Dendritic cell treated with granulocyte-macrophage colony-stimulating factor and Interleukin-4, amounts not matched to agents 40 ng/mL and 50 ng/mL, for 4 days (primary cell): ENCODE data around the gene EXD3.

Experiments used
- H3K27ac Mint-ChIP-seq: one replicate; pipeline ENCODE4 v1.8.0; 2022; ENCODE audit warnings: mild to moderate bottlenecking, mixed read lengths
- H3K27me3 Mint-ChIP-seq: one replicate; pipeline ENCODE4 v1.8.0; 2022; ENCODE audit warnings: mild to moderate bottlenecking, mixed read lengths
- H3K36me3 Mint-ChIP-seq: one replicate; pipeline ENCODE4 v1.8.0; 2022; ENCODE audit warnings: low read depth, mixed read lengths
- H3K4me1 Mint-ChIP-seq: one replicate; pipeline ENCODE4 v1.8.0; 2022; ENCODE audit warnings: low read depth, mixed read lengths
- H3K4me3 Mint-ChIP-seq: one replicate; pipeline ENCODE4 v1.8.0; 2022; ENCODE audit warnings: mild to moderate bottlenecking, moderate library complexity, mixed read lengths
- H3K9me3 Mint-ChIP-seq: one replicate; pipeline ENCODE4 v1.8.0; 2022; ENCODE audit warnings: mixed read lengths
- intact Hi-C: fragments of 100-400 bp; cut with micrococcal nuclease; formaldehyde crosslinking; loops from one replicate; pipeline ENCODE4 v1.15.0; 2022

EXD3 gene

DNA sequence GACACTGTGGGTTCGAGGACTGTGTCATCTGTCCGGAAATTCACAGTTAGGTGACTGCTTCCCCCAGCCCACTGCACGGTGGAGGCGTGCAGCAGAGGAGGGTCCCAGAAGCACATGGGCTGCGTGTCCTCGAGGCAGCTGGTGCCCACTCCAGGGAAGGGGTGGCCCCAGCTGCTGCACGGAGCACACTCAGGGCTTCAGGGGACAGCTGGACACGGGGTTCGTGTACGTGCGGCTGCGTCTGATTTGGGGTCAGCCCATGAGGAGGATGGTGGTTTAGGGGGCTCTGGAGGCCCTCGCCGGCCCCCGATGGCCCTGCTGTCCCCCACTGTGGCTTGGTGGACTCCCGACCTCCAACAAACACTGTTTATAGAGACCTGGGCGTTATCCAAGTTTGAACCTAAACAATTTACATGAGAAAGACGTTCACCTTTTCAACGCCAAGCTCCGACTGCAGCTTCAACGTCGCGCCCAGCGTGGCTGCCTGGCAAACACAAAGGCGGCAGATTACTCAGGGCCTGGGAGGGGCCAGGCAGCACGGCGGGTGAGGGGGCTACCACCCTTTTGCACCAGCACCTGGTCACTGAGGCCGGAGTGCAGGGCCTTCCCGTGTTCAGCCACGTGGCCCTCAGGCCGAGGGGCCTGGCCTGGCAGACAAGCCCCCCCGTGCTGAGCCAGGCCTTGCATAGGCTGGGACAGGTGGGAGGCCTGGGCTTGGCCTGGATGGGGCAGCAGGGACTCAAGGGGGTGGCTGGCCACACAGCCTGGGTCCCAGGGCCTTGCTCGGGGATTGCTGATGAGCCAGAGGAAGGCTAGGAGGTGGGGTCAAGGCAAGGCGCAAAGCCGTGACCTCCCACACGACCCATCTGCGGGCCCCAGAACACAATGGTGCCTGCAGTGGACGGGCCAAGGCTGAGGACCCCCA is 55.2 kb downstream of the EXD3 start:
- Mint-ChIP-seq H3K4me1 (peaks cover 10% of the 10 kb centered on the region), H3K27me3 (peaks cover 3% of the 10 kb centered on the region), H3K9me3 (no peaks in the 10 kb centered on the region), H3K4me3 (no peak overlapping the region), H3K36me3 (peaks cover 9% of the 10 kb centered on the region), H3K27ac (no peak overlapping the region)
- intact Hi-C loops, result no loop called here

DNA sequence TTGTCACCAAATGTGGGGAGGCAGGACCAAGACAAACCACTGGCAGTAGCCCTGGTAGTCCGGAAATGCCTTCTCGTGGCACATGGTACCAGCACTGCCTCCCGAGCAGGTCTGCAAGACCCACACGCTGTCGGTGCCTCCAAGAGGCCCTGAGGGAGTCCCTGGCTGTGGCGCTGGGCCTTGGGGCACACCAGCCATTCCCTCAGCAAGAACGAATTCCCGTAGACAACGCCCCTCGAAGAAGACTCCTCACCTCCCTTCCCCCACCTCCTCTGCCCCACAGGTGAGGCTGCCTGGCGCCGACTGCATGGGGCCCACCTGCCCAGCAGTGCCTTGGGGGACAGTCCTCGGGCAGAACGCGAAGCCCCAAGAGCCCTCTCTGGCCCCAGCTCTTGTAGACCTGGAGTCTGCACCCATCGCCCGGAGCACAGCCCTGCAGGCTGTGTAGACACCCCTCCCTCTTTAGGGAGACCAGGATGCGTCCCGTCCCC is 56.0 kb downstream of the EXD3 start:
- no peaks in the 10 kb centered on the region for H3K9me3 Mint-ChIP-seq
- intact Hi-C loops, result no loop called here
- H3K36me3 Mint-ChIP-seq, result peaks cover 7% of the 10 kb centered on the region
- no peak overlapping the region for H3K27ac Mint-ChIP-seq
- no peak overlapping the region for H3K4me3 Mint-ChIP-seq
- H3K27me3 Mint-ChIP-seq, result peaks cover 4% of the 10 kb centered on the region
- peaks cover 10% of the 10 kb centered on the region for H3K4me1 Mint-ChIP-seq

DNA sequence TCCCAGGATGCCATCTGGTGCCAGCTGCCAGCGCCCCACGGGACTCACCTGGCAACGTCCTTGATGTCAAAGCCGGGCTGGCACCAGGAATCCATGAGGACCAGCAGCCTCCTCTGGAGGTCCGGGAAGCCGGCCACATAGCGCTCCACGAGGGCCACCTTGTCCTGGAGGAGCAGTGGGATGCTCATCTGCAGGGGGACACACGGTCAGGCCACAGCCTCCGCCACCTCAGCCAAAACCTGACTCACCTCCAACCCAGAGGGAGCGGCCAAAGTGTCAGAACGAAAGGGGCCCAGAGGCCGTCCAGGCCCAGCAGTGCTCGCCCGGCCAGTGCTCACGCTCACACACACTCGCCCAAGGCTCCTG is 56.5 kb downstream of the EXD3 start:
- Mint-ChIP-seq H3K9me3 (no peaks in the 10 kb centered on the region), H3K27ac (no peak overlapping the region)
- intact Hi-C loops, result no loop called here

DNA sequence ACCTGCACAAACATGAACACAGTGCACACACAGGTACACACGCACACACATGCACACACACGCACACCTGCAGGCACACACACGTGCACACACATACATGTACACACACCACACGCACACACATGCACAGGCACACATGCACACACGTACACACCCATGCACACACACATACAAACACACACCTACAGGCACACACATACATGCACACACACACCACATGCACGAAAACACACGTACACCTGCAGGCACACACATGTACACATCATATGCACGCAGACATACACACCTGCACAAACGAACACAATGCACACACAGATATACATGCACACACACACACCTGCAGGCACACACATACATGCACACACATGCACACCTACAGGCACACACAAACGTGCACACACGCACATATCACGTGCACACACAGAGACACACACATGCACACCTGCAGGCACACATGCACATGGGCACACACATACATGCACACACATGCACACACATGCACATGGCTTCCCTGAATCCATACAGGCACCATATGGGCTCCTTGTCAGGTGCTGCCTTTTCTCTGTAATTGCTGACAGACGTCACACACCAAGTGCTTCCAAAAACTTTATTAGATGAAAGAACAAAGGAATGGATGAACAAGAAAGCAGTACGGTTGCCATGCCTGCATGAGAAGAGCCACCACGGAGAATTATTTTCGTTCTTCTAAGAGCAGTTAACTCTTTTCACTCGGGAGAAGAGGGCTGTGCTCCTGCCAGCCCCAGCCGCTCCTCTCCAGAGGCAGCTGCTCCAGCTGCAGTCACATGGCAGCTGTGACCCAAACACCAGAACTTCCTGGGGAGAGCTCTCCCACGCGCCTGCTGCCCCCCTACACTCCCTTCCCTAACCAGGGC is 57.2 kb downstream of the EXD3 start:
- Mint-ChIP-seq H3K36me3 (peaks cover 7% of the 10 kb centered on the region), H3K9me3 (no peaks in the 10 kb centered on the region), H3K27me3 (peaks cover 4% of the 10 kb centered on the region), H3K4me1 (peaks cover 10% of the 10 kb centered on the region), H3K4me3 (no peak overlapping the region), H3K27ac (no peak overlapping the region)
- intact Hi-C loops, result no loop called here

More for the DNA sequence above, 56.5 kb downstream of the EXD3 start:
- peaks cover 10% of the 10 kb centered on the region for H3K4me1 Mint-ChIP-seq
- H3K27me3 Mint-ChIP-seq, result peaks cover 4% of the 10 kb centered on the region
- peaks cover 7% of the 10 kb centered on the region for H3K36me3 Mint-ChIP-seq
- H3K4me3 Mint-ChIP-seq, result no peak overlapping the region

DNA sequence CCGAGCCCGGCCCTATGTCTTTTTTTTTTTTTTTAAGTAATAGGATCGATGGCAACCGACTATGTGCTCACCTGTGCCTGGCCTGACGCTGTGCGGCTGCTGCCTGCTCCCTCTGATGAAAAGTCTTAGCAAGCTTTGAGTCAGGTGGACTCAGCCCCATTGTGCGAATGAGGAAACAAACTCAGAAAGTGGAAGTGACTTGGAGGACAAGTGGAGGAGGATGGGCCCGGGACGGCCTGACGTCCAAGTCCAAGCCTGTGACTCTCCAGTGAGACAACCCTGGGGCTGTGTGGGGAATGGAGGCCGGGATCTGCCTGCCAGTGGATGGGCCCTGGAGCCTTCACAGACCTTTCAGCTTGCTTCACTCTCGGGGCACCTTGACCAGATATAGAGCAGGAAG is 57.9 kb downstream of the EXD3 start:
- Mint-ChIP-seq H3K27me3 (peaks cover 4% of the 10 kb centered on the region), H3K4me3 (no peak overlapping the region), H3K27ac (no peak overlapping the region), H3K4me1 (peaks cover 10% of the 10 kb centered on the region), H3K9me3 (no peaks in the 10 kb centered on the region), H3K36me3 (peaks cover 7% of the 10 kb centered on the region)
- intact Hi-C loops, result no loop called here

DNA sequence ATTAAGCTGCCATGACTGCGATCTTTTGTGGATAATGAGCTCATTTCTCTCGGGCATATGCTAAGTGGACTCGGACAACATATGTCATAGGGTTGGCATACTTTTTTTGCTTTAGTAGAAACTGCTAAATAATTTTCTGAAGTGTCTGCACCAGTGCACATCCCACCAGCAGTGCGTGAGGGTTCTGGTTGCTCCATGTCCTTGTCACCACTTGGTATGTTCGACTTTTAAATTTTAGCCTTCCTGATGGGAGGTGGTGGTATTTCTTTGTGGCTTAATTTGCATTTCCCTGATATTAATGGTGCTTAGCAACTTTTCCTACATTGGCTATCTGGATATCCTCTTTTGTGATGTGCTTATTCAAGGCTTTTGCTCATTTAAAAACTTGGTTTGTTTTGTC is 63.1 kb downstream of the EXD3 start:
- H3K4me1 Mint-ChIP-seq, result peaks cover 1% of the 10 kb centered on the region
- H3K9me3 Mint-ChIP-seq, result peaks cover 23% of the 10 kb centered on the region
- no peak overlapping the region for H3K4me3 Mint-ChIP-seq
- peaks cover 4% of the 10 kb centered on the region for H3K36me3 Mint-ChIP-seq
- intact Hi-C loops, result loop anchor here (10.0 kb wide), 1 partner anchor 355 kb away; no protein-coding TSS in a partner anchor
- H3K27me3 Mint-ChIP-seq, result peaks cover 4% of the 10 kb centered on the region
- H3K27ac Mint-ChIP-seq, result no peak overlapping the region

DNA sequence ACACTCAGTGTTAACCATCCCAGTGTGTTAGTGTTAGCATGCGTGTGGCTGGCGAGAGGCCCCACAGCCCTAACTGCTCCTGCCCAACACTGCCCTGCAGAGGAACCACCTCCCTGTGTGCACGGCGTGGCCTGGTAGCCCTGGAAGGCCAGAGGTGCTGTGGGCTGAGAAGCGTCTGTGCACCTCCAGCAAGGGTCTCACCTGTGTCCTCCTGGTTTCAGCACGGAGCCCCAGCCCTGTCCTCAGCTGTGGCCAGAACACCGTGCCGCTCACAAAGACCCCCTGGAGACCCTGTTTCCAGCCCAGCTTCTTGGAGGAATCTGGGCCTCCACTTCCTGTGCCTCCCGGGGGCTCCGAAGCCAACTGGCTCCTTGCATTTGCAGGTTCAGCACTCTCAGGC is 64.8 kb downstream of the EXD3 start:
- Mint-ChIP-seq H3K27ac (no peak overlapping the region), H3K9me3 (peaks cover 23% of the 10 kb centered on the region), H3K27me3 (peaks cover 3% of the 10 kb centered on the region), H3K36me3 (peaks cover 4% of the 10 kb centered on the region), H3K4me3 (no peak overlapping the region), H3K4me1 (no peaks in the 10 kb centered on the region)
- intact Hi-C loops, result loop anchor here (10.0 kb wide), 1 partner anchor 357 kb away; no protein-coding TSS in a partner anchor

DNA sequence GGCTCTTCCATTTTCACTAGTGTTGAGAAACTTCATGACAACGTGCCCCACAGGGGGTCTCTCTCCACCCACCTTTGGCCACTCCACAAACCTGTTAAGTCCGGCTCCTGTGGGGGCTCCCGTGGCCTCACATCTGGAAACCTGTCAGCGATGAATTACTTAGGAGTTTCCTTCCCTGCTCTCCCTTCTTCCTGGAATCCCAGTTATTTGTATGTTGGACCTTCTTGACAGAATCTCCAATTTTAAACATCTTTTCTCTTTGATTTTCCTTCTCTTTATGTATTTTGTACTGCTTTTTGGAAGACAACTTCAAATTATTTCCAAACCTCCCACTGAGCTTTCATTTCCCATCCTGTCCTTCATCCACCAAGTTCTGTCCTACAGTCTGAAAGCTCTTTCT is 65.8 kb downstream of the EXD3 start:
- intact Hi-C loops, result loop anchor here (10.0 kb wide), 1 partner anchor 358 kb away; no protein-coding TSS in a partner anchor
- Mint-ChIP-seq H3K4me1 (no peaks in the 10 kb centered on the region), H3K36me3 (peaks cover 4% of the 10 kb centered on the region), H3K4me3 (no peak overlapping the region), H3K27ac (no peak overlapping the region), H3K27me3 (no peaks in the 10 kb centered on the region), H3K9me3 (peaks cover 23% of the 10 kb centered on the region)

DNA sequence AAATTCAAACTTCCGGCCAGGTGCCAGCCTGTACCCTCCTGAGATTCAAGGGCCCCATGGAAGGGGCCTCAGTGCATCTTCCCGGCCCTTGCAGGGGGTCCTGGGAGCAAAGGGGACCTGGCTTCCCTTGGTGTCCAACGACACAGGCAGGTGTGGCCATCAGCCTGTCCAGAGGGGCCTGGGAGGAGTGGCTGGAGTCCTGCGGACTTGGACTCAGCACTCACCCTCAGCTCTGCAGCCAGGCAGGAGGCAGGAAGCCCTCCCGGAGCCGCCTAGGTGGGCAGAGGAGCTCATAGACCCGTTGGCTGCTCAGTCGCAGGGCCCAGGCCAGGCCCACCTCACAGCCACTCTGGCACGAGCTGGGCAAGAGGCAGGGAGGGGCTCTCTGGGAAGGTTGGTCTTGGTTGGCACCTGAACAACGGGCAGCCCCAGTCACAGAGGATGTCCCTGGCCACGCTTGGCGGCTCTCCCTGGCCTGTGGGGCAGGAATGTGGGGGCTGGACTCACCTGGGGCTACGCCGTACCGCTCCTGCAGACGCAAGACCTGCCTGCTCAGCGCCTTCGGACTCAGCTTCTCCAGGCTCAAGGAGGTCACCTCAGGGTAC is 67.1 kb downstream of the EXD3 start:
- intact Hi-C loops, result loop anchor here (10.0 kb wide), 1 partner anchor 359 kb away; no protein-coding TSS in a partner anchor
- peaks cover 23% of the 10 kb centered on the region for H3K9me3 Mint-ChIP-seq
- no peaks in the 10 kb centered on the region for H3K4me1 Mint-ChIP-seq
- no peak overlapping the region for H3K4me3 Mint-ChIP-seq
- H3K27me3 Mint-ChIP-seq, result no peaks in the 10 kb centered on the region
- no peak overlapping the region for H3K27ac Mint-ChIP-seq
- peaks cover 4% of the 10 kb centered on the region for H3K36me3 Mint-ChIP-seq

DNA sequence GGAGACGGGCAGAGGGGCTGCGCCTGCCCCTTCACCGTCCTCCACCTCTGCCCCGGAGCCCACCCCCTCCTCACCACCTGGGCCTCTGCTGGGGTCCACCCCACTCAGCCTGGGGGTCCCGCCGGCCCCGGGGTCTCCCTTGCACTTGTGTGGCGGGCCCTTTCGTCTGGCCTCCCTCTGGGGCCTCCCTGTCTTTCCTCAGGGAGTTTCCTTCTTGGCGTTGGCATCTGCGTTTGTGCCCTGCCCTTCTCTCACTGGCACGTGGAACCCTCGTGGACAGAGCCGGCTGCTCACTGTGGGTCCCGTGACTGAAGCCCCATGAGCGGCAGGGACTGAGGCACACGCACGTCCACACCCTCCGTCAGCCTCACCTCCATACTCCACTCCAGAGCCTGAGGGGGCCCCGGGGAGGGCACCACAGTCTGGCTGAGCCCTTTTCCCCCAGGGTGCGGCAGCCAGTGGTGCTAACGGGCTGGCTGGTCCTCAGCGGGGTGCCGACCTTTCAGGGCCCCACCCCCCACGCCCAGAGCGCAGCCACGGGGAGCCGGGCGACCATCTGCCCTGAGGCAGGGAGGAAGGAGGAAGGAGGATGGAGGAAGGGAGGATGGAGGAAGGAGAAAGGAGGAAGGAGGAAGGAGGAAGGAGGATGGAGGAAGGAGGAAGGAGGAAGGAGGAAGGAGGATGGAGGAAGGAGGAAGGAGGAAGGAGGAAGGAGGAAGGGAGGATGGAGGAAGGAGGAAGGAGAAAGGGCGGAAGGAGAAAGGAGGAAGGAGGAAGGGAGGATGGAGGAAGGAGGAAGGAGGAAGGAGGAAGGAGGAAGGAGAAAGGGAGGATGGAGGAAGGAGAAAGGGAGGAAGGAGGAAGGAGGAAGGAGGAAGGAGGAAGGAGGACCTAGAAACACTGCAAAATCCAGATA is 67.9 kb downstream of the EXD3 start:
- intact Hi-C loops, result loop anchor here (10.0 kb wide), 1 partner anchor 360 kb away; no protein-coding TSS in a partner anchor
- no peaks in the 10 kb centered on the region for H3K27me3 Mint-ChIP-seq
- no peak overlapping the region for H3K27ac Mint-ChIP-seq
- H3K4me3 Mint-ChIP-seq, result no peak overlapping the region
- H3K9me3 Mint-ChIP-seq, result peaks cover 23% of the 10 kb centered on the region
- peaks cover 4% of the 10 kb centered on the region for H3K36me3 Mint-ChIP-seq
- no peaks in the 10 kb centered on the region for H3K4me1 Mint-ChIP-seq

DNA sequence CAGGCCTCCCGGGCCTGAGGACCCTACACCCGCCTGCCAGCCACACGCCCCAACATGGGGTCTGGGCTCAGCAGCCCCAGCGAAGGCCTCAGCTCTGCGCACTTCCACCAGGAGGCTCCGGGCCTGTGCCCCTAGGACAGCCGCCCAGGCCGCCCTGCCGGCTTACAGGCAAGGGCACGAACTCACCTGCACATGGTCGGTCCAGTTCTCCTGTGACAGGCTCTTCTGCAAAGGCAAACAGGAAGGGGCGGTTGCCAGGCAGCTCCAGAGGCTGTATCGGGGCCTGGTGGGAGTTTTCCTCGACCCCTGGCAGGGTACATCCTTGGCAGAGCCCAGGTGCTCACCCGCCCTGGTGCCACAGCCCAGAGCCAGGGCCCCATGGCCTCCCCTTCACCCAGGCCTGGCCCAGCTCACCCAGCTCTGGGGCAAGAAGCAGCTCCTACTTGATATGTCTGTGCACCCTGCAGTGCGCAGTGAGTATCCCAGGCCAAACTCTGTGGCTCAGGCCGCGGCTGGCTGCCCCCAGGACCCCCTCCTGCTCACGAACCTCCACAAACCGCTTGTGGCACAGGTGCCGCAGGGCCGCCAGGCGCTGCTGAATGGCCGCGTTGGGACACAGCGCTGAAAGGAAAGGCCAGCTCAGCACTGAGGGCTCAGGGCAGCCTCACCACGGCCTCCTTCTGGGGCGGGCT is 68.7 kb downstream of the EXD3 start:
- H3K9me3 Mint-ChIP-seq, result peaks cover 23% of the 10 kb centered on the region

More for the DNA sequence above, 68.7 kb downstream of the EXD3 start:
- no peaks in the 10 kb centered on the region for H3K4me1 Mint-ChIP-seq
- H3K27me3 Mint-ChIP-seq, result no peaks in the 10 kb centered on the region
- intact Hi-C loops, result loop anchor here (10.0 kb wide), 1 partner anchor 361 kb away; no protein-coding TSS in a partner anchor
- peaks cover 4% of the 10 kb centered on the region for H3K36me3 Mint-ChIP-seq
- H3K4me3 Mint-ChIP-seq, result no peak overlapping the region
- no peak overlapping the region for H3K27ac Mint-ChIP-seq
